NCI-H774 (cell line): ENCODE data around the gene SPHK2.

ENCODE experiments used
- DNase-seq: peaks from one replicate; lab custom pipeline; 2025; lab: John Stamatoyannopoulos, UW

Gene SPHK2

DNA sequence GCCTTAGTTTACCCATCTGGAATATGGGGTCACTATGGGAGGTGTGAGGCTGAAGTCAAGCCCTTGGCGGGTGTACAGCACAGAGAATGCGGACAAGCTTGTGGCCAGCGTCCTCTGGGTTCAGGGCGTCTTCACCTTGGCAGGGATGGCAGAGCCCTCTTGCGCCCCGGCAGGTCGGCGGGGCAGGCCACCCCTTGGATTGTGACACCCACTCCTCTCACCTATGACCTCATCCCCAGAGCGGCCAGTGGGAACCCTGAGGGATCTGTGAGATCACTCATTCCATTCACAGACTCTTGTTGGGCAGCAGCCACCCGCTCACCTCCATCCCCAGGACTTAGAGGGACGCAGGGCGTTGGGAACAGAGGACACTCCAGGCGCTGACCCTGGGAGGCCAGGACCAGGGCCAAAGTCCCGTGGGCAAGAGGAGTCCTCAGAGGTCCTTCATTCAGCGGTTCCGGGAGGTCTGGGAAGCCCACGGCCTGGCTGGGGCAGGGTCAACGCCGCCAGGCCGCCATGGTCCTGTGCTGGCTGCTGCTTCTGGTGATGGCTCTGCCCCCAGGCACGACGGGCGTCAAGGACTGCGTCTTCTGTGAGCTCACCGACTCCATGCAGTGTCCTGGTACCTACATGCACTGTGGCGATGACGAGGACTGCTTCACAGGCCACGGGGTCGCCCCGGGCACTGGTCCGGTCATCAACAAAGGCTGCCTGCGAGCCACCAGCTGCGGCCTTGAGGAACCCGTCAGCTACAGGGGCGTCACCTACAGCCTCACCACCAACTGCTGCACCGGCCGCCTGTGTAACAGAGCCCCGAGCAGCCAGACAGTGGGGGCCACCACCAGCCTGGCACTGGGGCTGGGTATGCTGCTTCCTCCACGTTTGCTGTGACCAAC lies 12.6 kb upstream of the SPHK2 start, which contains the start of gene SPACA4:
Gene SPACA4 (plus strand): TSS at position 280 of the 896 bp plus-strand sequence. CDS start 237 bp downstream, at position 517.
- no peak for DNase-seq

DNA sequence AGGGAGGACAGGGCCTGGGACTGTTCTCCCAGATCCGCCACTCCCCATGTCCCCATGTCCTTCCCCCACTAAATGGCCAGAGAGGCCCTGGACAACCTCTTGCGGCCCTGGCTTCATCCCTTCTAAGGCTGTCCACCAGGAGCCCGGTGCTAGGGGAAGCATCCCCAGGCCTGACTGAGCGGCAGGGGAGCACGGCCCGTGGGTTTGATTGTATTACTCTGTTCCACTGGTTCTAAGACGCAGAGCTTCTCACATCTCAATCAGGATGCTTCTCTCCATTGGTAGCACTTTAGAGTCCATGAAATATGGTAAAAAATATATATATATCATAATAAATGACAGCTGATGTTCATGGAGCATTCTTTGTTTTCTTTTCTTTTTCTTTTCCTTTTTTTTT lies 11.9 kb upstream of the SPHK2 start:
- DNase-seq = no peak

DNA sequence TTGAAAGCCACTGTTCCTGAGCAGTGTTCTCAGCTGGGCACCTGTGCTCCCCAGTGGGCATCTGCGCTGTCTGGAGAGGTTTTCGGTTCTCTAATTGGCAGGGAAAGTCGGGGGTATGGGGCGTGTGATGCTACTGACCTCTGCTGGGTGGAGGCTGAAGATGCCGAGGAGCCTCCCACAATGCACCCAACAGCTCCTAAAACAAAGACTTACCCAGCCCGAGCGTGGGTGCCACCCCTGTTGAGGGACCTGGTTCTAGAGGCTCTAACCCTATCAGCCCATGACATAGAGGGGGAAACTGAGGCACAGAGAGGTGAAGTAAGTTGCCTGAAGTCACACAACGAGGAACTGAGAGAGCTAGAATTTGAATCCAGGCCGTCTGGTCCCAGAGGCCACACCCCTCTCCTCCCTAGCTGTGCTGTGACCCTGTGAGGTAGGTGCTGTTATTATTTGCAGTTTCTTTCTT lies 10.5 kb upstream of the SPHK2 start:
- DNase-seq = peak; percentile 38

DNA sequence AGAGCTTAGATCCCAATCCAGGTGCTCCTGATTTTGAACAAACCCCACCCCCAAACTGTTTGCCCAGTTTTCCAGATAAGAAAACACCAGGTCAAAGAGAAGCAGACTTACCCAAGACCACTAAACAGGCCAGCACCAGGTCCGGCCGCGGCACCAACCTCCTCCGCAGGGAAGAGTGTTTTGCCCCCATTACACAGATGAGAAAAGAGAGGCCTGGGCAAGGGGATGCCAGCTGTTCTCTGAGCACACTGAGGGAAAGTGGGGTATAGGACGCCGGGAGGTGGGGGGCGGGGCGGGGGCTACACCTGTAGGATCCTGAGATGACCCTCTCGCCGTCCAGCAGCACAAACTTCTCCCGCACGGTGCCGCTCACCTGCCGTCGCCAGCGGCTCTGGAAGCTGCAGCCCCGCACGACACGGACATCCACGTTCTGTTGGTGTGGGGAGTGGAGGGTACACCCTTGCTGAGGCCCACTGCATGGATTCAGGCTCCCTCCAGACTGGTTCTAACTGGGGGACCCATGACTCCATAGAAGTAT lies 9.7 kb upstream of the SPHK2 start:
- no peak for DNase-seq

DNA sequence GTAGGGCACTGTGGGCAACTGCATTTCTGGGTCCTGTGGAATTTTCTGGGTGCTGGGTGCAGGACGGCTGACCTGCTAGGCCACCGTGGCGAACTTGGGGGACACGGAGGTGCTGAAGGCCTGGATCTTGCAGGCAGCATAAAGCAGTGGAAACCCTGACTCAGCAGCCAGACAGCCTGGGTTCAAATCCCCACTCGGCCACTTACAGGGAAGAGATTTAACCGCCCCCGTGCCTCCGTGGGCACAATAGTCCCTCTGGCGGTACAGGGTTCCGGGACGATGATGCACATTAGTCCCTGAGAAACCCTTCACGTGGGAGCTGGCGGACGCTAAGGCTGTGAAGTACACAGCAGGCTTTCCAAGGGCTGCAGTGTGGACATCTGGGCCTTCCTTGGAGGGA lies 7.4 kb upstream of the SPHK2 start:
- DNase-seq = no peak

DNA sequence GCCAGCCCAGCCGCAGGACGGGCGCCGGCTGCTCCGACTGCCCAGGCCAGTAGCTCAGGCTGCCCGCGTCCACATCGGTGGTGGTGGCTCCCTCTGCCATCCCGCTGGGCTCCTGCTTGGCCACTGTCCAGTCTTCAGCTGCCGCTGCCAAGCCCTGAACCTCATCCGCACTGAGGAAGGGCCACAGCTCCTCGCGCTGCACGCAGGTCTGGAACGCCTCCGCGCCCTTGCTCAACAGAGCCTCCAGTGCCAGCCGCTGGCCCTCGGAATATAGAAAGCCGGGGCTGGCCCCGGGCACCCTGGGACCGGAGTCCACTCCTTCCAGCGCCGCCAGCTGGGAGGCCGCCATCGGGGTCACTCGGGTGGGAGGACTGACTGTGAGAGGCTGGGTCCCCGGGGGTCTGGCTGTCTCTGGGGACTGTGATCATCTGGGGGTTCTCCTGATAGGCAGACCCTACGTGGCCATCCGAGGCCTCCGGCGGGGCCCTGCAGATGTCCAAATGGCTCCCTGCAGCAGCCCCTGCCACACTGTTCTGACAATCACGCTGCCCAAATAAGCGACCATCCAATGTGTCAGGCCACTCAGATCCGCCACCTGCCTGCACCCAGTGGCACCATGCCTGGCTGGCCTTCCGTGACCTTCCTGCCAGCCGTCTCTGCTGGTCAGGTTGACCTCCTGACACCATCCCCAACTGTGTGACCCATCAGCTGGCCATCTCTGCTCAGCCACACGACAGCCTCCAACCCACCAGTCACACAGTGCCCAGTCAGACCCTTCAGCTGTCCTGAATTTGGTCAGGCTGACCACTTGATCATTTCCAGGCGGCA lies 6.1 kb upstream of the SPHK2 start:
- DNase-seq = no peak

DNA sequence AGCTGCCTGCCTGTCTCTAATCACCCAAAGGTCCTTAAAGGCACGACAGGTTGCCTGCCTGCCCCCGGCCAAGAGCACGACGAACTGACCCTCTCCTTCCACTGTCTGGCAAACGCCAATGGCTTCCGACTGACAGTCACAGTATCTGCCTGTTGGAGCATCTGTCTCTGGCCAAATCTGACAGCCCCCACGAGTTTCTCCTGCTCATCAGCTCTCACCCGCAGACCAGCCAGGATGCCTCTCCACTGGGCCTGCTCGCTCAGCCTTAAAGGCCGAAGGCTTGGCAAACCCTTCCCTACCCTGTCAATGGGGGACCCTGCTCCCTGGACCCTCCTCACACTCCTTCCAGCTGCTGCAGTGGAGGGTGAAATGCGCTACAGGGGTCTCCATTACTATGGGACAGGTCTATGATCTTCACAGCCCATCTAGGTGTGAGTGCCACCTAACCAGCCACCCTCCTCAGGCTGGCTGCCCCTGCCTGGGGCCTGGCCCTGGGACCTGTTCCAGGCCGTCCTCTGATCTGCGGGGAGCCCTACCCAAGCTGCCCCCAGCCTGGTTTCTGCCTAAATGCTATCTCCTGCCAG lies 5.4 kb upstream of the SPHK2 start:
- DNase-seq = no peak

DNA sequence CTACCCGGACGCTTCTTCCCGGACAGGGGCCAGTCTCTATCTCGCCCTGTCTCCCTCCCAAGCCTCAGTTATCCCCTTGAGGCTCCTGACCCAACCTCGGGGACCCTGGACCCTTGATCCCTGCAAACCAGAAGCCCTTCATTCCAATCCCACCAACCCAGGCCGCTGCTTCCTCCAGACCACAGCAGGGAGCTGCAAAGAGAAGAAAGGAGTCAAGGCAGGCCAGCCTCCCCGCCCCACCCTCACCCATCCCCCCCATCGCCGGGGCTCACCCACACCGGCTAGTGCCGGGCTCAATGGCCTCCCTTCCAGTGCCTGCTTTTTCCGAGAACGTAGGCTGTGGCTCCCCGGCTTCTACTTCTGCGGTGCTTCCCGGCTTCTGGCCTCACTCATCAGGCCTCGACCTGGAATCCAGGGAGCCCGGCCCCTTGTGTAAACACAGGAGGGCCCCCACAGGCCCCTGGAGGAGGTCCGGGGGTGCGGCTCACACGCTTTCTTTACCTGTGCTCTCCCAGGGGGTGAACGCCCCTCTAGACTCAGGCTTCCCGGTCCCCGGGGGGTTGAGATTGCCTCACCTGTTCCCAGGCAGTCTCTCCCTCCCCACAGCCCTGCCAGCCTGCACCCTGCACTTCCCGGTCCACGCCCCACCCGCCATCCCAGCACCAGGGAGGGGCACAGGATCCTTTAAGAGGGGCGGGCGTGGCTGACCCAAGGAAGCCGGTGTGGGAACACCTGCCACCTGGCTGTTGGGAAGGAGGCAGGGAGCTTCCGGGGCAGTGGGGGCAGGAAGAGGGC lies 4.7 kb upstream of the SPHK2 start, which contains the start of gene FAM83E:
Gene FAM83E (minus strand): TSS at position 641 of the 795 bp plus-strand sequence. CDS start 1,704 bp downstream, outside the sequence.
- no peak for DNase-seq

DNA sequence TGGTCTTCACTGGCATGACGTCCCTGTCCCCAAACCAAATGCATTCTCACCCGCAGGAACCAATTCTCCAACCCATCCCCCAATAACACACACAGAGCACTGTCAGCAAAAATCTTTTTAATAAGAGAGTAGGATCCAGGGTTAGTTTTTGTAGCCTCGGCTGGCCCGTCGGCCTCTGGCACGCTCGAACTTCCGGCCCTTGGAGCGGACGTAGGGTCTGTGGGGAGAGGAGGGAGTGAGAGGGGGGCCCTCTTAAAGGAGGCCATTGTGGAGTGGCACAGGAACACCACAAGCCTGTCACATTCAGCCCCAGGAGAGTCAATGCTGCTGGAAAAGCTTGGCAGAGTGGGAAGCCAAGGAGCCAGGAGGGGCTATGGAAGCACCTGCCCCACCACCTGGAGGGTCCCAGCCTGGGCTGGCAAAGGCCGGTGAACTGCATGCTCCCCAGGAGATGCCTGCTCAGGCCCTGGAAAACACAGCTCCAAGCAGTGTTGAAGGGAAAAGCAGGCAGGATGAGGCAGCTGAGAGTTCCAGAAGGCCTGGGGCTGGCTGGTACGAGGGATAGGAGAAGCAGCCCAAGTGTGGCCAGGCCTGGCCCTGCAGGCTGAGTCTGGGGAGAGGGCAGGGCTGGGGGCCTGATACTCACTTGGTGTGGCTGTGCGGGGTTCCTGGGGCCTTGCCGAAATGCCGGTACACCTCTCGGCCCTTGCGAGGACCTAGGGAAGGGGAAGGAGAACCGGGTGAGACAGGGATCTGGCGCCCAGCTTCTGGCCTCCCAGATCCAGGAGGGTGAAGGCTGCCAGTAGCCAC lies 3.9 kb upstream of the SPHK2 start:
- no peak for DNase-seq

DNA sequence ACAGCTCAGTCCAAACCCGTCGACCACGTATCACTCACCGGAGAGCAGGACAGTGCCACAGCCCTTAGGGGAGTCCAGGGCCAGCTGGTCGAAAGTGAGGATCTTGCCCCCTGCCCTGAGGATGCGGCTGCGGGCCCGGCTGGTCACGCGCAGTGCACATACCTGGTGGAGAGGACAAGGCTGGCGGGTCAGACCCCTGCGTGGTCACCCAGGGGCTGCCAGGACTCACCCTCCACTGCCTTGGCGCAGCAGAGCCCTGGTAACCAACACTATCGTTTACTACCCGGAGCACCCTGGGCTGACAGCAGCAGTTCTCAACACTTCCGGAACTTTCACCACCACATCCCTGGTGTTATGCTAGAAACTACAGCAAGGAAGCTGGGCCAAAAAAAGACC lies 3.3 kb upstream of the SPHK2 start:
- no peak for DNase-seq

DNA sequence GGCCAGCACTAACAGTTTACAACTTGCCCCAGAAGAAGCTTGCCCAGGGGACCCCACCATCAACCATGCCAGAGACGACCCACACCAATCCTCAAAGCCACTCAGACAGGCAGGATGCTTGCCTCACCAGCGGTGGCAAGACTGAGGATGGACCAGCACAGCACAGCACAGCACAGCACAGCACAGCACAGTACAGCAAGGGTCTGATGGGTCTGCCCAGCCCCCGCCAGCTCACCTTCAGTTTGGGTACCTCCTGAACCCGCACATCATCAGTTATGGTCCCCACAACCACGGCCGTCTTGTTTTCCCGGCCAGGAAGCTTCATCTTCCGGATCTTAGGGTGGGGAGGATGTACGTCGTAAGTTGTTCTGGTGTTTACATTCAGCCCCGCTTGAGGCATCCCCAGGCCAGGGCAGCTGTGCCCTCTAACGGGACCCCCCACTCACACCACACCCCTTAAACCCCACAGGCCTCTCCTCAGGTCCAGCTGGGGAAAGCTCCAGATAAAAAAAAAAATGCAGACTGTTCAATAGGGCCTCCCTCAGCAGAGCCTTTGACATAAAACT lies 2.7 kb upstream of the SPHK2 start:
- DNase-seq = no peak

DNA sequence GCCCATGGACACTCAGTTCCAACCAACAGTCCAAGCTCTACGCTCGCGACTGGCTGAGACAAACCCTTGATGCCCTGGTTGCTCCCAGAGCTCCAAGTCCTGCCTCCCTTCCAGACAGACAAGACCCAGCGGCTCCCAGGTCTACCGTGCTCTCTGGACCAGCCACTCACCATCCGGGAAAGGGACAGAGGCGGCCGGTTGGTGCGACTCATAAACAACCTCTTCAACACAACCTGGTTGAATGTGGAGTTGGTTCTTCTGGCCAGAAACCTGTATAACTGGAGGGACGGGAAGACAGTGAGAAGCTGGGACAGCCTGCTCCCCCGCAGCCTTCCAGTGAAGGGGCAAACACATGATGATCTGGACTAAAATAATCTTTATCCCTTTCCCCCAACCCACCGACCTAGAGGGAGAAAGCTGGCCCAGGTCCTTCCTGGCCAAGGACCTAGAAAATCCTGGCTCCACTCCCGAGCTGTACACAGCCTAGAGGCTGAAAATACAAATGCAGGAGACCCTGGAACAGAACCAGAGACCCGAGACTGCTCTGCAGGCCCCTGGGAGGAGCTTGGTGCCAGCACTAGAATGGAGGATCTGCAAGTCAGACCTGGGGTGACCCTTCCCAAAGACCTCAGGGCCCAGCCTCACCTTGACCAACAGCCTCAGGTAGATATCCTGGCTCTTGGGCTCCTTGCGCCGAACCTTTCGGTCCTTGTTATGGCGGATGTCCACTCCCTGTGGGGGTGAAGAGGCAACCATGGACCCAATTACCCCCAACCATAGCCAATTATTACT lies 2.0 kb upstream of the SPHK2 start:
- DNase-seq = no peak

DNA sequence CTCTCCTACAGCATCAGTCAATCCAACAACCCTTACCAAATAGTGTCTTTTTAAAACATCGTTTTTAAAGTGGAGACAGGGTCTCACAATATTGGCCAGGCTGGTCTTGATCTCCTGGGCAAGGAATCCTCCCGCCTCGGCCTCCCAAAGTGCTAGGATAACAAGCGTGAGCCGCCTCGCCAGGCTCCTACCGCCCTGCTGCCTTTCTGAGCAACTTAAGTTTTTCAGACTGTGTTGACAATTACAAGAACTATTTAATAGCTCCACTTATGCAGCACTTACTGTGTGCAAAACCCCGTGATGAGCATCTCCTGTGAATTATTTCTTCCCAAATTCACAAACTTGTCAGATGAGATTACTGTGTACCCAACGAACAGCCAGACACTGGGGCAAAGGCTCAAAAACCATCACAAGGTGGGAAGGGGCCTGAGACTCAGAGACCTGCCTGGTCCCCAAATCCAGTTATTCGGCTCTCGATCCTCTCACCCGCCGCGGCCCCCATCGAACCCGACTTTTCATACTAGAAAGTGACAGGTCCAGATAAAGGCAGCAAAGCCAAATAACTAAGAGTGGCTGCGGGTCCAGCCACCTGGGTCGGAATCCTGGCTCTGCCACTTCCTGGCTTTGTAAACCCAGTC lies 909 bp upstream of the SPHK2 start:
- DNase-seq = no peak

DNA sequence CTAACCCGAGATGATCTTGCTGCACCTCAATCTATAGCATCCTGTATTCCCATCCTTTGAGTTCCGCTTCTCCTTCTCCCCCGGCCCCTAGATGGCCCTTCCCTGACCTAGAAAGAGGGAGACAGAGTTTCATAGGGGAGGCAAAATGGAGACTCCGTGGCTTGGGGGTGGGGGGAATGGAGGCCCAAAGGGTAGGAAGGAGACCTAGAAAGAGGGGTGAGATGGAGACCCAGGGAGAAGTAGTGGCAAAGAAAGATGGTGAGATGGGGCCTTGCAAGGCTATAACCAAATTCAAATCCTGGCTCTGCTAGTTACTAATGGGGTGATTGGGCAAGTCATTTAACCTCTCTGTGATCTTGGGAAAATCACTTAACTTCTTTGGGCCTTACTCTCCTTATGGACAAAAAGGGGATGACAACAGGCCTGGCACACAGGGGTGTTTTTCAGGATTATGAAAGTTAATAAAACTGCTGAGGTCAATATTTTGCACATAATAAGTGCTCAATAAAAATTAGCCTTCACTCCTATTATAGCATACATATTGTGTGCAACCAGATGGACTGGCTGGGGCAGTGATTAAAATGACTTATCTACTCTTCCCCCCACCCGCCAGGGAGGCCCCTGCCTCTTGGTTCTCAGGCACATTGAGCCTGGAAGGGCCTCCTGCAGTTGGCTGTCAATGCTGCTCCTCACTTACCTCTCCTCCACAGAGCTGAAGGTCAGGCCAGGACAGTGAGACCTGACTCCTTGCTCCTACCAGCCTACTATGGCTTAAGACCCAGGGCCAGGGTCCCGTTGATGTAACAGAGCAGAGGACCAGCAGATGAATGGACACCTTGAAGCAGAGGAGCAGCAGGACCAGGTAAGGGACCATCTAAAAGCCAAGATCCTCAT lies 633 bp downstream of the SPHK2 start:
- no peak for DNase-seq

DNA sequence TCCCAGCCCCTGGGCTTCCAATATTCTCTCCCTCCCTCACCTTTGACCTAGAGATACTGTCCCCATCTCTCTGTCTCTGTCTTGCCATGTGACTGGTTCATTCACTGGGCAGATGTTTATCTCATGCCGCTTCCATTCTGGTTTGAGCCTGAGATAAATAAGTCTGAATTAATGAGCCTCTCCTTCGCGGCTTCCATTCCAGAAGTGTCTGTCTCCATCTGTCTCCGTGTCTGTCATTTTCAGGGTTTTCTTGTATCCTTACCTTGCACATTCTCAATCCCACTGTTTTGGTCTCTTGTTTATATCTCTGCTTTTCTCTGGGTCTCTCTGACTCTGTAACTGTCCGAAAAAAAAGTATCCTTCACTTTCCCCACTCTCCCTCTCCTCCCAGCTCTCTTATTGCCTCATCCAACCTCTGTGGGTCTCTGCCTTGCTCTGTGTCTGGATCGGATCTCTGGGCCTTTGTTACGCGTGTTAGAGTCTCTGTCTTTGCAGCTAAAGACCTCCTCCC lies 4.3 kb downstream of the SPHK2 start:
- no peak for DNase-seq

DNA sequence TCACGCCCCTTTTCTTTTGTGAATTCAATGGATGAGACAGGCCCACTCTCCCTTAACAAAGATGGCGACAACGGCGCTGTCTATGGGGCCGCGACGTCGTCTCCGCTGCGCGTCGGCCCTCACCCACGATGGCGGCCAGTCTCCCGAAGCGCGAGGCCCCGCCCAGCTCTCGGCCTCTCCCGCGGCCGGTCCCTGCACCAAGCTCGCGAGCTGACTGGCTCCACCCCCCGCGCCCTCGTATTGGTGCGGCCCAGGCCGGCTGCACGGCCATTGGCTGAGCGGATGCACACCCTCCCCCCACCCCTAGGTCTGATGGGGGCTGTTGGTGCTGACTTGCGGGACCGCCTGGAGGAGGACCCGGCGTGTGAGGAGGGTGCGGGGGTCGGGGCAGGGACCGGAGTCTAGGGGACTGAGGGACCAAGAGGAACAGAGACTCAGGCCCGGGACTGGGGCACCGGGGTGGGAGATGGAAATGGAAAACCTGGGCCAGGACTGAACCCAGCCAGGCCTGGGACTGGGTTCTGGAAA lies 4.8 kb downstream of the SPHK2 start:
- DNase-seq = peak; percentile 98
